CD14-positive monocyte (primary cell): Measurements from ENCODE around the gene ERC1. TPM values are rescaled to one million over a fixed set of nuclear protein-coding genes. Genes with fewer than 3 reads are reported as not detected.

ENCODE experiments used
- DNase-seq, 3 donors: peaks; one replicate each; pipeline ENCODE4 v3.0.0-alpha.2; 2011 to 2022
- H2AFZ ChIP-seq: 2 replicates; pipeline ENCODE4 v1.6.0; 2012; ENCODE audit warnings: mild to moderate bottlenecking, low read depth, low read length, inconsistent platforms; ENCODE audit not compliant: insufficient read depth, poor library complexity, severe bottlenecking
- H3K27ac ChIP-seq, 2 donors: 1 replicate in 1 of 2; 2 replicates in 1 of 2; pipeline ENCODE4 v1.5.1; 2012 to 2013; ENCODE audit warnings: low read length in 2 of 2, control low read depth in 1 of 2, inconsistent platforms in 1 of 2, low read depth in 1 of 2, mild to moderate bottlenecking in 1 of 2
- H3K27me3 ChIP-seq, 2 donors: one replicate each; pipeline versions ENCODE4 v1.6.0 to v1.6.1; 2011 to 2013; ENCODE audit warnings: low read length in 2 of 2; ENCODE audit not compliant: control insufficient read depth in 2 of 2, insufficient read depth in 2 of 2
- H3K36me3 ChIP-seq, 2 donors: replicated peaks in 1 of 2; 1 replicate in 1 of 2; 2 replicates in 1 of 2; pipeline versions ENCODE4 v1.5.1 to v1.6.1; 2012 to 2013; ENCODE audit warnings: low read length in 2 of 2, control low read depth in 1 of 2, inconsistent platforms in 1 of 2, mild to moderate bottlenecking in 1 of 2; ENCODE audit not compliant: insufficient read depth in 2 of 2, control insufficient read depth in 1 of 2
- H3K4me1 ChIP-seq, 2 donors: 1 replicate in 1 of 2; 2 replicates in 1 of 2; pipeline versions ENCODE4 v1.5.1 to v1.6.1; 2012 to 2013; ENCODE audit warnings: low read length in 2 of 2, control low read depth in 1 of 2, inconsistent platforms in 1 of 2, mild to moderate bottlenecking in 1 of 2, moderate library complexity in 1 of 2; ENCODE audit not compliant: insufficient read depth in 2 of 2, control insufficient read depth in 1 of 2
- H3K4me2 ChIP-seq: replicated peaks from 2 replicates; pipeline ENCODE3; 2012; ENCODE audit warnings: low read length, moderate library complexity, mild to moderate bottlenecking; ENCODE audit not compliant: poor library complexity, severe bottlenecking; ENCODE audit errors: extremely low read depth
- H3K4me3 ChIP-seq, 3 experiments: fragments of 200-600 bp in 1 of 3; sonication (generic) in 1 of 3; replicated peaks in 1 of 3; 1 replicate in 2 of 3; 2 replicates in 1 of 3; pipeline ENCODE4 v1.5.1; 2011 to 2013; ENCODE audit warnings: low read length in 3 of 3, mild to moderate bottlenecking in 3 of 3, control low read depth in 2 of 3, low read depth in 2 of 3, inconsistent platforms in 1 of 3, moderate library complexity in 1 of 3
- H3K79me2 ChIP-seq: 2 replicates; pipeline ENCODE4 v1.6.0; 2012; ENCODE audit warnings: mild to moderate bottlenecking, control low read depth, inconsistent platforms, low read length, moderate library complexity; ENCODE audit not compliant: insufficient read depth
- H3K9ac ChIP-seq: 2 replicates; pipeline ENCODE4 v1.6.0; 2017; ENCODE audit warnings: low read length, mild to moderate bottlenecking; ENCODE audit not compliant: insufficient read depth, poor library complexity, severe bottlenecking
- H3K9me3 ChIP-seq, 2 donors: replicated peaks in 1 of 2; 1 replicate in 1 of 2; 2 replicates in 1 of 2; pipeline versions ENCODE4 v1.5.1 to v1.6.1; 2012 to 2013; ENCODE audit warnings: low read length in 2 of 2, control low read depth in 1 of 2; ENCODE audit not compliant: control insufficient read depth in 1 of 2, insufficient read depth in 1 of 2
- H4K20me1 ChIP-seq: 2 replicates; pipeline ENCODE4 v1.6.0; 2012; ENCODE audit warnings: mild to moderate bottlenecking, low read length, control low read depth, moderate library complexity; ENCODE audit not compliant: insufficient read depth
- H3K27ac Mint-ChIP-seq, 7 donors: one replicate each; pipeline ENCODE4 v1.8.0; 2020; ENCODE audit warnings: mild to moderate bottlenecking in 7 of 7, mixed read lengths in 7 of 7, moderate library complexity in 6 of 7, inconsistent platforms in 2 of 7
- H3K27me3 Mint-ChIP-seq, 3 donors: one replicate each; pipeline ENCODE4 v1.8.0; 2021 to 2022; ENCODE audit warnings: low read depth in 3 of 3, mild to moderate bottlenecking in 3 of 3, mixed read lengths in 3 of 3, moderate library complexity in 3 of 3, inconsistent platforms in 1 of 3
- H3K36me3 Mint-ChIP-seq, 2 donors: one replicate each; pipeline ENCODE4 v1.8.0; 2020; ENCODE audit warnings: mixed read lengths in 2 of 2, inconsistent platforms in 1 of 2, mild to moderate bottlenecking in 1 of 2
- H3K4me1 Mint-ChIP-seq: one replicate; pipeline ENCODE4 v1.8.0; 2020; ENCODE audit warnings: mild to moderate bottlenecking, mixed read lengths
- H3K4me3 Mint-ChIP-seq, 2 donors: one replicate each; pipeline ENCODE4 v1.8.0; 2020; ENCODE audit warnings: mild to moderate bottlenecking in 2 of 2, mixed read lengths in 2 of 2, moderate library complexity in 1 of 2
- H3K9me3 Mint-ChIP-seq, 7 donors: one replicate each; pipeline ENCODE4 v1.8.0; 2020 to 2022; ENCODE audit warnings: mixed read lengths in 7 of 7, mild to moderate bottlenecking in 6 of 7, moderate library complexity in 6 of 7, inconsistent platforms in 2 of 7
- WGBS: methylation state at CpG from one replicate; pipeline ENCODE4 v1.1.5; 2013; ENCODE audit warnings: missing lambda C conversion rate; ENCODE audit not compliant: insufficient coverage; 5-methylcytosine and 5-hydroxymethylcytosine counted together
- intact Hi-C, 2 donors: fragments of 100-400 bp; cut with micrococcal nuclease; formaldehyde crosslinking; loops; one replicate each; pipeline versions ENCODE4 v1.15.0 to v1.15.1; 2023
- polyA plus RNA-seq, 3 donors: library from polyadenylated mRNA; depleted of rRNA in 1 of 3; unstranded in 2 of 3; stranded (reverse) in 1 of 3; fragments of 300-500 nt in 2 of 3; fragments of >200 nt in 1 of 3; fragmentation: Illumina TruSeq in 2 of 3; gene quantifications; 1 replicate in 2 of 3; 2 replicates in 1 of 3; pipeline ENCODE4 v1.2.3, GENCODE V29; 2012 to 2021
- TF ChIP-seq, protein P1 (sequence below): fragments of 200-600 bp; IDR thresholded peaks from one replicate; pipeline ENCODE4 v1.8.0; 2022; ENCODE audit warnings: antibody characterized with exemption, mild to moderate bottlenecking

ERC1 gene
- polyA plus RNA-seq, 3 donors, result 4.0 to 14.3 (median 5.1) TPM

GRCh38 chr12:1444142-1444516 lies 453.1 kb downstream of the ERC1 start:
- Histone ChIP-seq H4K20me1 (no peaks in the 10 kb centered on the region), H3K9ac (no peak overlapping the region), H3K79me2 (no peaks in the 10 kb centered on the region), H3K36me3 (peaks cover 3 to 27% of the 10 kb centered on the region in 2 donors), H3K4me1 (no peaks in the 10 kb centered on the region), H3K4me3 (no peak overlapping the region), H3K27me3 (no peaks in the 10 kb centered on the region), H2AFZ (no peak overlapping the region), H3K27ac (no peak overlapping the region), H3K9me3 (peaks cover 0 to 3% of the 10 kb centered on the region in 2 donors), H3K4me2 (no peak overlapping the region)
- no peak for DNase-seq
- H3K27me3 Mint-ChIP-seq, result no peaks in the 10 kb centered on the region
- peak overlapping the region in 1 of 7 donors; percentile 66 for H3K27ac Mint-ChIP-seq
- peaks cover 0 to 7% (median 3%) of the 10 kb centered on the region in 7 donors for H3K9me3 Mint-ChIP-seq
- intact Hi-C loops, result no loop called here
- no peaks in the 10 kb centered on the region for H3K4me1 Mint-ChIP-seq
- 100% methylated on average over 2 of the region's 6 CpGs for WGBS
- H3K4me3 Mint-ChIP-seq, result no peak overlapping the region
- H3K36me3 Mint-ChIP-seq, result peaks cover 33 to 45% of the 10 kb centered on the region in 2 donors
- TF ChIP-seq, protein P1, sequence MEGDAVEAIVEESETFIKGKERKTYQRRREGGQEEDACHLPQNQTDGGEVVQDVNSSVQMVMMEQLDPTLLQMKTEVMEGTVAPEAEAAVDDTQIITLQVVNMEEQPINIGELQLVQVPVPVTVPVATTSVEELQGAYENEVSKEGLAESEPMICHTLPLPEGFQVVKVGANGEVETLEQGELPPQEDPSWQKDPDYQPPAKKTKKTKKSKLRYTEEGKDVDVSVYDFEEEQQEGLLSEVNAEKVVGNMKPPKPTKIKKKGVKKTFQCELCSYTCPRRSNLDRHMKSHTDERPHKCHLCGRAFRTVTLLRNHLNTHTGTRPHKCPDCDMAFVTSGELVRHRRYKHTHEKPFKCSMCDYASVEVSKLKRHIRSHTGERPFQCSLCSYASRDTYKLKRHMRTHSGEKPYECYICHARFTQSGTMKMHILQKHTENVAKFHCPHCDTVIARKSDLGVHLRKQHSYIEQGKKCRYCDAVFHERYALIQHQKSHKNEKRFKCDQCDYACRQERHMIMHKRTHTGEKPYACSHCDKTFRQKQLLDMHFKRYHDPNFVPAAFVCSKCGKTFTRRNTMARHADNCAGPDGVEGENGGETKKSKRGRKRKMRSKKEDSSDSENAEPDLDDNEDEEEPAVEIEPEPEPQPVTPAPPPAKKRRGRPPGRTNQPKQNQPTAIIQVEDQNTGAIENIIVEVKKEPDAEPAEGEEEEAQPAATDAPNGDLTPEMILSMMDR, result no peak

DNA sequence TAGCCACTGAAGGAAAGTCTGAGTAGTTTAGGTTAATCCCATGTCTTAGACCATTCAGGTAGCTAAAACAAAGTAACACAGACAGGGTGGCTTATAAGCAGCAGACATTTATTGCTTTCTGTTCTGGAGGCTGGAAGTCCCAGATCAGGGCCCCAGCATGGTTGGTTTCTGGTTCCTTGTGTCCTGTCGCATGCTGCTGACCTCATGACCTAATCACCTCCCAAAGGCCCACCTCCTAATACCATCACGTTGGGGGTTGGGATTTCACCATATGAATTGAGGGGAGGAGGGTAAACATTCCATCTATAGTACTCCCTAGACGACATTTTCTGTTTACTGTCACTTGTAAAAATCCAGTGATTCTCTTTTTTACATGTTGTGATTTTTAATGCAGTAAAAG lies 454.8 kb downstream of the ERC1 start:
- H3K27me3 ChIP-seq, result no peaks in the 10 kb centered on the region
- no peak overlapping the region for H3K4me2 ChIP-seq
- H4K20me1 ChIP-seq, result no peaks in the 10 kb centered on the region
- Mint-ChIP-seq H3K9me3 (peaks cover 0 to 11% (median 7%) of the 10 kb centered on the region in 7 donors), H3K36me3 (peaks cover 40 to 49% of the 10 kb centered on the region in 2 donors), H3K27me3 (no peaks in the 10 kb centered on the region), H3K4me1 (no peaks in the 10 kb centered on the region), H3K4me3 (no peak overlapping the region), H3K27ac (no peak overlapping the region)
- H3K79me2 ChIP-seq, result no peaks in the 10 kb centered on the region
- no peak overlapping the region for H3K4me3 ChIP-seq
- intact Hi-C loops, result no loop called here
- no peak overlapping the region for H3K9ac ChIP-seq
- peaks cover 3 to 31% of the 10 kb centered on the region in 2 donors for H3K36me3 ChIP-seq
- no peak overlapping the region for H2AFZ ChIP-seq
- no peaks in the 10 kb centered on the region for H3K4me1 ChIP-seq
- TF ChIP-seq, protein P1, result no peak
- no peak for DNase-seq
- peaks cover 0 to 3% of the 10 kb centered on the region in 2 donors for H3K9me3 ChIP-seq
- no CpG with 5 or more reads among the region's 3 CpGs for WGBS
- no peak overlapping the region for H3K27ac ChIP-seq
